HG03159 (cell line): ENCODE measurements around the gene GNG12.
"Not testable (repeated sequence)": the region's sequence is repeated elsewhere in the genome, so short reads cannot be mapped to it uniquely, and the experiment has no call there.

Experiments
- ATAC-seq: cut with Tn5 transposase; IDR thresholded peaks from one replicate; pipeline ENCODE4 v1.9.1; 2021; ENCODE audit warnings: mild to moderate bottlenecking, moderate library complexity; ENCODE audit not compliant: unreplicated experiment

Gene GNG12

DNA sequence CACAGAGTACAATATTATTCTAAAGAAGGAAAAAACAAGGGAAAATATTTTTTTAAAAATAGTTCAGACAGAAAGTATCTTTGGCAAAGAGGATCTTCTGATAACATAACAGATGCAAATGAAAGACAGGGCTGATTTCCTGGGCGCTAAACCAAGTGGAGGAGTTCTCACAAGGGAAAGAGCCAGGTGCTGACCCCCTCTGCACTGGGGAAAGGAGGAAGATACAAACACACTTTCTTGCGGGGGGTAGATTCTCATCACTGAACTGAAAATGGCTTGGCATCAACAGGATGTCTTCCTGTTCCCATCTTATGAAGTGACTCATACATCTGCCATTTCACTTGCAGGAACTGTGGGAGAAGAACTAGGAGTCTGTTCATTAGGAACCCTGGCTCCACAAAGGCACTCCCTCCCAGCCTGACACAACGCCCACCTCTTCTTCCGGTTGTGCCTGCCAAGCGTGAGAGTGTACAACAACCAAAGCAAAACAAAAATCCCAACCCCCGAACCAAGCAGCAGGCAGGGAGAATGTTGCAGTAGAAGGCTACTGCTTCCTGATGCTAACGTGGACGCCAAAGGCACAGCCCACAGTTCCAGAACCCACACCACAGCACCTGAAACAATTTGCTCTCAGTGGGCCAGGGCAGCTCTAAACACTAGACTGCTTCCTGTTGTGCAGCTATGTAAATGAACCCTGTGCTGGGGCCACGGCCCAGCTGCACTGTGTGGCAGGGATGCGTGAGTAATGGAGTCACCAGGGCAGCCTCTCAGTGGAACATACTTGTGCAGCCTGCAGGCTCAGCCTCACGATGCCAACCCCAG lies 97.2 kb downstream of the GNG12 start:
- peak; percentile 96 for ATAC-seq

DNA sequence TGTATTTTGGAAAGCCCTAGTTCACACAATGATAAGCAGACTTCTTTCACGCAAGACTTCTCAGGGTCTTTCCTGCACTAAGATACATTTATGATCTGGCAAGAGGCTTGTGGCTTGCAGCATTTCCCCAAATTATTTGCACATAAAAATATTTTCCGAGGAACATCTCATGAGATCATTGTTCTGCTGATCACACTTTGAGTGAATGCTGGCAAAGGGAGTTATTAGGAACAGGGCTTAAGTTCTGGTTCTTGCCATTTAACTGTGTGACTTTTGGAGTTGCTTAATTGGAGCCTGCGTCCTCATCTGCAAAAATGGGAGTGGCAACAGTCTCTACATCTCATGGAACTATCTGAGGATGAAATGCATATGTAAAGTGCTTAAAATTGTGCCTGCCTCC lies 98.1 kb downstream of the GNG12 start:
- no peak for ATAC-seq

DNA sequence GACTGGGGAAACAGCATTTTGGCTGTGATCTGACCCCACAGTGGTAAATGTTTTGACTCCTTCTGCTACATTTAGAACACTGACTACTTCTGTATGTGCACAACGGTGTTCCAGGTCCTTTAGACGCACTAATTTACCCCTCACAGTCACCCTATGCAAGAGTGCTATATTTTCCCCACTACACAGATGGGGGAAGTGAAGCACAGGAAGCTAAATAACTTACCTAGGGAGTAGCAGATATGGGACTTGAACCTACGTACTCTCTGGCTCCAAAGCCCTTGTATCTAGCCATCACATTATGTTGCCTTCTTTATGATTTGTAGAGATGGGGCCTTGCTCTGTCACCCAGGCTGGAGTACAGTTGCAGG lies 99.0 kb downstream of the GNG12 start:
- no peak for ATAC-seq

DNA sequence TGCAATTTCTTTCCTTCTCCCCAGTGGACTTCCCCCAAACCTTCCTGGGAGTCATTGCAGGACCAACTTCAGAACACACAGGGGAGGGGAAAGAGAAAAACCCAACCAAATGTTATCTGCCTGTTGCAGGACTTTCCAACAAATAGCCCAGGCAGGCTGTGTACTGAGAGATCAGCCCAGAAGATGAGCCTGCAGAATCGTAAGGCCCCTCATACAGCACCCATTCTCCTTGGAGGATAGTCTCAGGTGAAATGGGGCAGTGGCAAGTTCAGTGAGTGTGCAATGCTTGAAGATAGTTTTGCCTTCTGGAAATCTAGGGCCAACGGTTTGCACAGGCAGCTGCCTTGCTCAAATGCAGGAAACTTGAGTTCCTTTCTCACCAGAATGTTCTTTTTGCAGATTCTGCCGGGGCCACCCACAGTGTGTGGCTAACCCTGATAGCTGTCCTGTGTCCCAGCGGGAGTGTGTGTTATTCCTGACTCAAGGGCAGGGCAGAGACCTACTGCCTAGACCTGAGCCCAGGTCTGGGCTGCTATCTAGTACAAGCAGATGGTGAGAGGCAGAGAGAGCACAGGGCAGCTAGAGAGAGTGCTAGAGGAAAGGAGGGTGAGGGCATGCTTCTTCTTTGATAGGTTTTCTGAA lies 99.5 kb downstream of the GNG12 start:
- no peak for ATAC-seq

DNA sequence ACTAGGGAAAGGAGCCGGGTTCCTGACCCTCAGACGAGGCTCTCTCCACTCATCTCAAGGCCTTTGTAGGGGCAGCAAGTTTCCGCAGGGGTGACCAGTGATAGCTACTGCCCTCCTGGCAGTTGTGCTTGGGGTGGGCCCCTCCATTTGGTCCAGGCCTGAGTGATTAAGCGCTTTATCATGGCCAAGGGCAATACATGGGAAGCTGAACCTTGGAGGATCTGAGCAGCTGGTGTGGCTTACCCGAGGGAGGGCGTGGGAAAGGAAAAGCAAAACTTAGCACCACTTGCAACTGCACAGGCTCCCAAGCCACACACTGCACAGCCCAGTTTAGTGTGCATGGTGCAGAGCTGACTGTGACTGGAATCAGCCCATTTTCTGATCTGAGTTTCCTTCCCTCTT lies 100.5 kb downstream of the GNG12 start:
- ATAC-seq: peak; percentile 29

DNA sequence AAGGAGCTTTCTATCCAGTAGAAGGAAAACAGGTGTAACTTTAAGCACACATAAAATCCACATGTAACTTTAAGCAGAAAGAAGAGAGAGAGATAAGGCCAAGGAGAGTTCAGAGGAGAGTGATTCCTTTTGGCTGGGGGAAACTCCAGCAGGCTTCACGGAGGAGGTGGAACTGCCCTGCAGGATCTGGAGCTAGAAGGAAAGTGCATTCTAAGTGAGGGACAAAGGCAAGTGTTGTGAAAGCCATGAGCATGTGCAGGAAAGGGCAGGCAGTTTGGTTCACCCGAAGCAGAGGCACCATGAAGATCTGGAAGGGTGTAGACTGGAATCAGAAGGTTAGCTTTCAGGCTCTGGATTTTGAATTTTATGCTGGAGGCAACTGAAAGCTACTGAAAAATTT lies 101.9 kb downstream of the GNG12 start:
- no peak for ATAC-seq

DNA sequence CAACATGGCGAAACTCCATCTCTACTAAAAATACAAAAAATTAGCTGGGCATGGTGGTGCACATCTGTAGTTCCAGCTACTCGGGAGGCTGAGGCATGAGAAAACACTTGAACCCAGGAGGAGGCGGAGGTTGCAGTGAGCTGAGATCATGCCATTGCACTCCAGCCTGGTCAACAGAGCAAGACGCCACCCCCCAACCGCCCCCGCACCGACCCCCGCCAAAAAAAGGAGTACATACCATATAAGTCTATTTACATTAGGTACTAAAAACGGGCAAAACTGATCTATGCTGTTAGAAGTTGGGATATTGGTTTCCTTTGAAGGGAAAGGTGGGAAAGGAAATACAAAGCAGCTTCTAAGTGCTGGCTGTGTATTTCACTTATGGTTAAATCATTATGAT lies 103.0 kb downstream of the GNG12 start:
- ATAC-seq: not testable (repeated sequence)

DNA sequence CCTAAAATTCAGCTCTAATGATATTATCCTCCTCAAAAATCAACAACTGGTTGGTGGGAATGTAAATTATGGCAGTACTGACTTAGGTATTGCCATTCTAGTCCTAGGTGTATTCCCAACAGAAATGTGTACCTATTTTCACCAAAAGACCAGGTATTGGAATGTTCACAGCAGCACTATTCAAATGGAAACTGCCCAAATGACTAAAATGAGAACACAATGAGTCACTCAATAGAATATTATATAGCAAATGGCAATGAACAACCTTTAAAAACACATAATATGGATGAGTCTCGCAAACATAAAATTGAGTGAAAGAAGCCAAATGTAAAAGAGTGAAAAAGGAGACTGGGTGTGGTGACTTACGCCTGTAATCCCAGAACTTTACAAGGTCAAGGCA lies 103.4 kb downstream of the GNG12 start:
- ATAC-seq: no peak

DNA sequence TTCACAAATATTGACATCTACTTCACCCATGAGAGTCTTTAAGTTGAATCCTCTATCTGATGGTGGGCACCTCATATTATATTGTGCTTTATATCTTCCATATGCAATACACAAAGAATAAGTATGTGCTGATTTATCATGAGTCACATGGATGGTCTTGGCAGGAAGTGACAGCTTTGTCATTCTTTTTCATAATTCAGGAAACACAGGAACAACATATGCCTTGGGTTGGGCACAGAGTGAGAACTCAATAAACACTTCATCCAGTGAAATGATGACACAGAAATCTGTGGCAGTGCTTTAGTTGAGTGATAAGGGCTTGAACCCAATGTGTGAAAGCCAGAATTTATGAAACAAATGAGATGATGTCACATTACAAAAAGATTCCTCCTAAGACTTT lies 107.0 kb downstream of the GNG12 start:
- ATAC-seq: no peak

DNA sequence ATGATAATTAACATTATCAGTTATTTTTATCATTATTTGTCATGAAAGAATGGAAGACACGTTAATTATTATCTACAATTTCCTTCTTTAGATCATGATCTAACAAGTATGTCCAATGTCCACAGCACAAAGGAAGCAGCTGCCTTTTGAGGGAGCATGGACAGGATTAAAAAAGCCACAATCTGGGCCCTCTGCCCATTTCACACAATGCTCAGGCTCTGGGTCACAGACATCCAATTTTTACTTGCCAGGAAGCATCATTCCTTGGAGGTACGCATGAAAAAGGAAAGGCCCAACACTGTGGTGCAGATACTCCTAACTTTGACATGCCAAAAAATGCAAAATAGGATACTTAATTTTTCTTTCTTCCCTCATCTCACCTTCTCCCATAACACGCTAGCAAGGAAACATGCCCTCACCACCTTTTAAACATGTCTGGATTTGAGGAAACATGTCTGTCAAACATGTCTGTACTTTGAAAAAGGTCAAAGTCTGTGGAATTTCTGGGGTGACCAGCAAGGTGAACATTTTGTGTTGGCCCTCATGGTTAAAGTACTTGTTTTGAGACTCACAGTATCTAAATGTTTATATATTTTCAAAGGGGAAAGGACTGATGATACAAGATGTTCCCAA lies 108.2 kb downstream of the GNG12 start:
- ATAC-seq: no peak

DNA sequence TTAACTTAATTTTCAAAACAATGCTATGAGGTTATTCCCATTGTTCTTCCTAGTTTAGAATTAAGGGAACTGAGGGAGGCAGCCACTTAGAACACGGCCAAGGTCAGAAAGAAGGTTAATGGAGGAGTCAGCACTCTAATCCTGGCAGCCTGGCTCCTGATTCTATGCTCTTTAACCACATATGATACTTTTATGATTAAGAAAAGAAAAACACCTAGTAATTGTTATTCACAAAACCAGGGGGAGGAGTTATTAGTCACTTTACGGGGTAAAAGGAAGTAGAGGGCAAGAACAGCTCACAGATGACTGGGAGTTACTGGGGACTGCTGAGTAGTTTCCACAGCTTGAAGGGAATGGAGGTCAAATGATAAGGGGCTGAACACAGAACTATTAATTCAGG lies 109.6 kb downstream of the GNG12 start:
- ATAC-seq: peak; percentile 74

DNA sequence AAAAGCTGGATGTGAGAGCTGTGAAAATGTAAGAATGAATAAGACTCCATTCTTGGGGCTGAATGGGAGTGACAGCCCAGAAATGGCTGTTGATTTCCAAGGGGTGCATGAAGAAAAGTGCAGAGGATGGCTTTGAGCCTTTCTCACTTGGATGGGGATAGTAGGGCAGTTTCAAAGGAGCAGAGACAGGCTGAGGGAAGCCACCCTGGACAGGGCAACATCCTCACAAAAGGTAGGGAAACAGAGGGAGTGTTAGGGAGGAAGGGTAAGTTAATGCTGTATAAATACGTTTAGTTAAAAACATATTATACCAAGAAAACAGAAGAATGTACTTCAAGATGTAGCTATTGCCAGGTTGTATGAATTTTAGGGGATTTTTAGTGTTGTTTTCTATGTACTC lies 110.1 kb downstream of the GNG12 start:
- ATAC-seq: no peak

DNA sequence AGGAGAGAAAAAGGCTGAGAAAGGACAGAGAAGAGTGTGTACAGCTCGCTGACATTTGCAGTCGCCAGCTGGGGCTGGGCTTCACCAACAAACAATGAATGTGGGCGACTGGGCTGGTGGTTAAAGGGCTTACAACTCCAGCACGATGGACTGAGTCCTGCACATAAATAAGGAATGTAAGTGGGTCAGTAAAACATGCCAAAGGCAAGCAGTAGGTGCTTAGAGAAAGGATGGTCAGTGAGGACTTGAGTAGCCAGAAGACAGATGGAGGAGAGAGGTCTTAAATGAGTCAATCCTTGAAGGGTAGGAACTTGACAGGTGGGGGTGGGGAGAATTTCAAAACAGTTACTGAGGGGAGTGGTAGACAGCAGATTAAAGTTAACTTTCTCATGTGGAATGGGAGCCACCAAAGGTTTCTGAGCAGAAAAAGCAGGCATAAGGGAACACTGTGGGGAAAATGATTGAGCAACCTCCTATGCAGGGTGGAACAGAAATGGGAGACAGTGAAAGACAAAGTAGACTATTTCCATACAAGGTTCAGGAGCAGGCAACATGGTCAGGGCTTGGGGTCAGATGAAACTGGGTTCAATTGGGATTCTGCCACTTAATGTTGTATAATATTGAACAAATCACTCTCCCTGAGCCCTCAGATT lies 110.8 kb downstream of the GNG12 start:
- ATAC-seq: no peak

DNA sequence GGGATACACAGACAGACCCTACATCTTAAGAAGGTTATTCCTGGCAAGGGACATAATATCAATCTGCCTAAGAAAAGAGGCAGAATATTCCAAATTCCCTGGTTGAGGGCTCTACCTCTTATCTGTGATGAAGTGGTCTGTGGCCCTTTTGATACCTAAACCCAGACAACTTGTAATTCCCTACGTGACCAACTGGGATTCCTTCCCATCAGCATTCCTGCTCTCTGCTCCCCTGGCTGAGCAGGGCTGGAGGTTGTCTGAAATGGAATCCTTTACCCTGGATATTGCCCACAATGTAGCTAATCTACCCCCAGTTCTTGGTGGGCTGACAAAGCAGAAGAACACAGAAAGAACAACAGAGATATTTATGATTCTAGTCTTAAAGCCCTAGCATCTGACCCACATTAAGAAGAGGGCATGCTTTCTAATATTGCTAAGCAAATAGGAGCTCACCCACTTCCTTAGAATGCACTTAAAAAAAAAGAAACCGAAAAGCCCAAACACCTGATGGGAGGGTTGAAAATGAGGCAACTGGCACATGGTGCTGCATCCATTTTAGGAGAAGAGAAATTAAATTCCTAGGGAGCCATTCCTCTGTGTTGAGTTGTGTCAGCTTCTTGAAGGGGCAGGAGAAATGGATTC lies 111.5 kb downstream of the GNG12 start:
- ATAC-seq: no peak

DNA sequence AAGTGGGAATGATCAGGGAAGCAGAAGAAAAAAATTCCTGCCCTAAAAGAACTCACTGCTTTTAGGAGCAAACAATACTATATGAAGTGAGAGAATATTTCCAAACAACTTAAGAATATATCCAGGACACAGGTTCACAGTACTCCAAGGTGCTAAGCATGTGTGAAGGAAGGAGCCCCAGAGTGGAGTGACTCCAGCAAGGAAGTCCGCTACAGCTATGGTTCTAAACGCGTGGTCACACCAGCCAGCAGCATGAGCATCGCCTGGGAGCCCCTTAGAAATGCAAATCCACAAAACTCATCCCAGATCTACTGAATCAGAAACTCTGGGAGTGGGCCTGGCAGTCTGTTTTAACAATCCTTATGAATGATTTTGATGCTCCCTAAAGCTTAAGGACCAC lies 112.2 kb downstream of the GNG12 start:
- ATAC-seq: no peak

DNA sequence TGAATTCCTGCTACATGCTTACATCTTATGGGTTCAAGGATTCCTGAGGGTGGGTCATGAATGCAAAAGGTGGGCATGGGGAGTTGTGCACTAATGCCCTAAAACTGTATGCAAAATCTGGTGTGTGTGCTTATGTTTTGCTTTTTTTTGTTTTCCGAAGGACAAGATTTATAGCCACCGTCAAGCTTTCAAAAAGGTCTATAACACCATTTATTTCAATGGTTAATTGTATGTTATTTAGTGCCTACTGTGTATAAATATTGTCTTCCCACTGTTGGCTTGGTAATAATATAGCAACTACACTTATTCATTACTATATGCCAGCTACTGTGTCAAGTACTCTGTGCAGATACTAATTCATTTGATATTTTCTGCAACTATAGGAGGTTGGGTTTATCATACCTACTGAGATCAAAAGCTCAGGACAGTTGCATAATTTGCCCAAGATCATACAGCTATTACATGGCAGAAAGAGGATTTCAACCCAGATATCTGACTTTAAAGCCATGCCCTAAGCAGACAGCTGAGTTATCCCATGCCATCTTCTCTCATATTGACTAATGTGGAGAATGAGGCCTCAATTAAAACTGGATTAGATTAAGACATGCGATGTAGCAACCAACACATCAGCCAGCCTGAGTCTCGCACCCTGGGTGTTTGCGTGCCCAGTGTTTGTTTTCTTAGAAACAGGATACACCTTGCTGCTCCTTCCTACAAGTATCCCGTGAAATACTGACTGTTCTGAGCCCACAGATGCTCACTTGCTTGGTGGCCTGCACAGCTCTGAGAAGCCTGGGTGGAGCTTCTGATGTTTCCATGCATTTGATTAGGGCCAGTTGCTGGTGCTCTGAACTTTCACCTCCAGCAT lies 113.7 kb downstream of the GNG12 start:
- ATAC-seq: no peak

DNA sequence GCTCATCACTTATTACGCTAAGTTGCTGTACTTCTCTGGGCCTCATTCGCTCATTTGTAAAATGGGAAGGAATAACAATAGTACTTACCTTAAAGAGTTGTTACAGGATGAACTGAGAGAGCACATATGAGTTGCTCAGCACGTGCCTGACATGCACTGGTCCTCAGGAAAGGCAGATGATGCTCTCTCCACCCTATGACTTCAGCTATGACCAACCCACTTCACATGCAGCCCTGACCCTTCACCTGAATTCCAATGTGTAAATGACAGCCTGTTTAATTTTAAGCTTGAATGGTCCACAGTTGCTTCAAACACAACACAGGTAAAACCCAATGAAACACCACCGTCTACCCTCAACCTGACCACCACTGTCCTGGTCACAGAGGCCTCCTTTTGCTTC lies 115.4 kb downstream of the GNG12 start:
- ATAC-seq: no peak

DNA sequence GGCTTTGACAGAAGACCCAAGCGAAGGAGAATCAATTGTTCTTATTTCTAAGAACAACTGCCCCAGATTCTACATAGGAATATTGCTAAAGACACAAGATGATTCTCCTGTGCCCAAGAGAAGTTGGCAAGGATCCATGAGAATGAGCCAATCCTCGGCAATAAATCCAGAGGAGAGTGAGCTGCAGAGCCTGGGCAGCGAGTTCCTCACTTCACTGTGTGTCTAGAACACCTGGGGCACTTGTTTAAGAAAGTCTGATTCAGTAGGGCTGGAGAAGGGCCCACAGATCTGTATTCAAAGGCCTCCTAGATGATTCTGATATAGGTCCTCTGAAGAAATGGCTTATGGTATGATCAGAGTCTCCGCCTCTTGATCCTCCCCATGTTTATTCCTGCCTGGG lies 116.5 kb downstream of the GNG12 start:
- ATAC-seq: no peak

DNA sequence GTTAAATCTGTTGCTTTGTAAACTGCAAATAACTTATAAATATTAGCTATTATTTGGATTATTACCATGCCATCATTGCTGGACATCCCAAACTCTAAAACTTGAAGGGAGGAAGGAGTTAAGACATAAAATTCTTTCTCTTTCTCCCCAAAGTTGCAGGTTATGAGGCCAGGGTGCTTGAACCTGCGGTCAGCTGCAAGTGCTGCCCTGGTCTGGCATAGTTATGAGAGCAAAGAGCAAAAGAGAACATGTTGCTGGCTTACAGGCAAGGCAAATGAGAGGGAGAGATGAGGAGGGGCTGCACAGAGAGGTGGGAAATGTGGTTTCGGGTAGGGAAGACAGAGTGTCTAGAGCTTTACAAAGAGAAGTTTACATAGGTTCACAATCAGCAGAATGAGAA lies 117.4 kb downstream of the GNG12 start:
- ATAC-seq: no peak
